ENCODE data around the gene MYH10.

Gene MYH10

GRCh38 chr17:8647956-8648355 lies 17.4 kb upstream of the MYH10 start:
- no peak for DNase-seq

GRCh38 chr17:8647202-8647601 lies 16.7 kb upstream of the MYH10 start:
- no peak for DNase-seq

GRCh38 chr17:8644507-8644902 lies 14.0 kb upstream of the MYH10 start:
- no peak for DNase-seq

DNA sequence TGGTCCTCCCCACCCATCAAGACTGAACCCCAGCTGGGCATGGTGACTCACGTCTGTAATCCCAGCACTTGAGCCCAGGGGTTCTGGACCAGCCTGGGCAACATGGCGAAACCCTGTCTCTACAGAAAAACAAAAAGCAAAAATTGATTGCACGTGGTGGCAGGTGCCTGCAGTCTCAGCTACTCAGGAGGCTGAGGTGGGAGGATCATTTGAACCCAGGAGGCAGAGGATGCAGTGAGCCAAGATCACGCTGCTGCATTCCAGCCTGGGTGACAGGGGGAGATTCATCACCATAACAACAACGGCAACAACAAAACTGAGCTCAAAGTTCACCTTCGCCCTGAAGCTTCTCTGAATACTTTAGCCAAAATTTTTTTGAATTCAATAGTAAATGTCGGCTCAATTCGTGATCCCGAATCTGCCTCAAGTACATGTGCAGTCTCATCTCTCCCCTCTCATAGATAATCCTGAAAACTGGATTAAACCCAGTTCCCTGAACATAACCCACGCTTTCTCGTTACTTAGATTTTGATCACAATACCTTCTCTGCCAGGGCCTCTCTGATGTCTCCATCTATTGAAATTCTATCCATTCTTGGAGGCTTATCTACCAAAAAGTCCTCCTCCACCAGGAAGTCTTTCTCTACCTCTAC lies 13.5 kb upstream of the MYH10 start:
- DNase-seq, result no peak

DNA sequence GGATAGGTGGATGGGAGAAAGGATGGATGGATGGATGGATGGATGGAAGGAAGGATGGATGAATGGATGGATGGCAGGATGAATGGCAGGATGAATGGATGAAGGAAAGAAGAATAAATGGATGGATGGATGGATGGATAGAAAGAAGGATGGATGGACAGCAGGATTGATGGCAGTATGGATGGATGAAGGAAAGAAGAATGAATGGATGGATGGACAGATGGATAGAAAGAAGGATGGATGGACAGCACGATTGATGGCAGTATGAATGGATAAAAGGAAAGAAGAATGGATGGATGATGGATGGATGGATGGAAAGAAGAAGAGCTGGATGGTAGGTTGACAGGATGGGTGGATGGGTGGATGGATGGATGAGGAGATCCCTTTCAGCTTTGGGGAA lies 9.2 kb upstream of the MYH10 start:
- DNase-seq, result no peak

- DNase-seq, result no peak
Measured at GRCh38 chr17:8632061-8632460, 1.5 kb upstream of the MYH10 start.

DNA sequence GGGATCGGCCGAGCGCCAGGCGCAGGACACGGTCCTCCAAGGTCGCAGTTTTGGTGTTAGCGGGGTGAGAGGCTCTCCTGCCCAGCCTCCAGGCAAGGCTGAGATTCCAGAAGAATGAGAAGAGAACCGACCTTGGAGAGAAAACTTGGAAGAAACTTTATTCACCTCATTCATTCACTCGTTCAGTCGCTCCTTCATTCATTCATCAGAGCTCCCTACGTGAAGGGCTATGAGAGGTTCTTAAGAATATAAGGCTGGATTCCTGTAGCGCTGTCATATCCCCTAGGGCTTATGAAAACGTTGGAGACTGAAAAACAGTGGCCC lies 991 bp upstream of the MYH10 start:
- DNase-seq, result no peak

GRCh38 chr17:8630802-8631553 lies 453 bp upstream of the MYH10 start:
- DNase-seq, result peak; percentile 99

- peak in 1 of 2 experiments; percentile 5 for DNase-seq
Measured at GRCh38 chr17:8629371-8630226, 926 bp downstream of the MYH10 start.

- DNase-seq, result no peak
Measured at GRCh38 chr17:8628609-8629169, 1.8 kb downstream of the MYH10 start.

DNA sequence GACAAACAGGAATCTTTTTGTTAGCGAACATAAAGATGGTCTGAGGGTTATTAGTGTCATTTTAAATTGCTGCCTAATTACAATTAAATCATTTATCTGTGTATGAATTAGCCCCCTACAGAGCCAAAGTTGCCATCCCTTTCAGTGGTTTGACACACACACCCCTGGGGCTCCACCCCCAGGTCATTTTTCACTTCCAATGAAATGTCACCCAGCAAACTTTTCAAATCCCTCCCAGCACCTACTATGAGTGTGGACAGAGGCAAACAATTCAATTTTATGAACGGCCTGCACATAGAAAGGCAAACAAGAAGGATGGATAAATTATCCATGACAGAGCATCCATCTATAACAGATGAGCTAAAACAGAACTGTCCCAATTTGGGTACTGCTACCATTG lies 2.4 kb downstream of the MYH10 start:
- DNase-seq, result no peak

DNA sequence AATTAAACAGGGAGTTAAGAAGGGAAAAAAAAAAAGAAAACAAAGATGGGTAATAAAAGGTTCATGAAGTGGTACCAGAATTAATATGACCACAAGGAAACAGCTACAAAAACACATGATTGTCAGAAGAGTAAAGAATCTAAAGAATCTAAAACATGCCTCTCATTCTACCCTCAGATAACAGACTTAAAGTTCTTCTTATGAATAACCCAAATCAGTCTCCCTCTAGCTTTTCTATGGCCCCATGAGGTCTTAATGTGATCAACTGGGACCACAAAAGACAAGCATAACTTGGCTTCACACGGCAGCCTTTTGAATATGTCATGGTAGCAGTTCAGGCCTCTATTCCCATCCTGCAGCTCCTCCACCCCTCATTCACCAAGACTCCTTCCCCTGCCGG lies 6.9 kb downstream of the MYH10 start:
- DNase-seq, result no peak

DNA sequence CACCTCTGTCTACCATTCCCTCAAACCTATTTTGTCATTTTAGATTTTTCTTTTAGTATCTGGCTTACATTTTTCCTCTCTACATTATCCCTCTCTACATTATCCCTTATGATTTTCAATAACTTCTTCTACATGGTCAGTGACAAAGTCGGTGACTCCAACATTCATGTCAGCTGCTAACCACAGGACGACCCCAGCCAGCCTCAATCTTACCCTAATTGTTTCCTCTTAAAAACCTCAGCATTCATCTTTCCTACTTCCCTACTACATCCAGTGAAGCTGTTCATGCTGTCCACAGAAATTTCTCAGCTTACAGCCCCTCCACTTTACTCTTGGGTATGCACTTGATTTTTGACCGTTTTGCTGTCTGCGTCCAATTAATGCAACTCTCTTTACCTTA lies 8.3 kb downstream of the MYH10 start:
- no peak for DNase-seq

- no peak for DNase-seq
Measured at GRCh38 chr17:8621585-8621984, 8.9 kb downstream of the MYH10 start.

DNA sequence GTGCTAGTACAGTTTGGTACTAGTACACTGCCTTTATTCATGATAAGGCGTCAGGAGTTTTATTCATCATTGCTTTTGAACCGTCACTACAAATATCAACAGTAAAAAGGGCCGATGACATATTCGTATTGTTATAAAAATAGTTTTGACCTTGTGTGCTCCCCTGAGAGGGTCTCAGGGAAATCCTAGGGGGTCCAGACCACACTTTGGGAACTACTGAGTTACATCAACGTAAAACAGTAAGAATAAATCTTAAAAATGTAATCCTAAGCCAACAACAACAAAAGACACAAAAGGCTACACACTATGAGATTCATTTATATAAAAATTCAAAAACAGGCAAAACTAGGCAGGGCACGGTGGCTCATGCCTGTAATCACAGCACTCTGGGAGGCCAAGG lies 11.2 kb downstream of the MYH10 start:
- no peak for DNase-seq

DNA sequence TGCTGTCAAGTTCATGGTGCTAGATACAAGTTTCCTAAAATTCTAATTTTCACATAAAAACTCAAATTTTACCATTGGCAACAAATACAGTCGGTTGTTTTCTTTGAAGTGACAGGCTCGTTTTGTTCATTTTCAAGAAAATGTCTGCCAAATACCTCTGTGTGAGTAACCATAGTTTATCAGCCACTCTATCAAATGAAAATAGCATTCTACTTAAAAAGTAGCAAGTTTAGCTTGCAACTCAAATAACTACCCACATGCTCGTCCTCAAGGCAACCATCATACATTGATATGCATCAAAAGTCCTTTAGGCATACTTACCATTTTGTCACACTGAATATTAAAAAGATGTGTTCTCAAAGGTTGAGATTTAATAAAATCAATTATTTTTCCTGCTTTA lies 11.7 kb downstream of the MYH10 start:
- no peak for DNase-seq

GRCh38 chr17:8614988-8615387 lies 15.5 kb downstream of the MYH10 start:
- DNase-seq, result no peak

DNA sequence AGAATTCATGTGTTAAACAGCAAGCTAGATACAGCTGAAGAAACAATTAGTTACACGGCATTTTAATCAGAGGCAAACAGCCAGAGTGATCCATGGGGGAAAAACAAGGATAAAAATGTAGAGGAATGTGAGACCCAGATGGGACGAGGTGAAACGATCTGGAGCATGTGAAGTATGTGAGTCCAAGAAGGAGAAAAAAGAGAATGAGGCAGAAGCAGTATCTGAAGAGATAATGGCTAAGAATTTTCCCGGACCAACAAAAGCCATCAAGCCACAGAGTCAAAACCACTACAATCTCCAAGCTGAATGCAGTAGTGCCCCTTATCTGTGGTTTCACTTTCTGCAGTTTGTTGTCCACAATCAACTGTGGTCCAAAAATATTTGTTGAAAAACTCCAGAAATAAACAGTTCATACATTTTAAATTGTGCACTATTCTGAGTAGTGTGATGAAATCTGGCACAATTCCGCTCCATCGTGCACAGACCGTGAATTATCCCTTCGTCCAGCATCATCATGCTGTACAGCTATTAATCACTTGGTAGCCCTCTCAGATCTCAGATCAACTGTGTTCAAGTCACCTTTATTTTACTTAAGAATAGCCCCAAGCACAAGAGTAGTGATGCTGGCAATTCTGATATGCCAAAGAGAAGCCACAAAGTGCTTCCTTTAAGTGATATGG lies 18.8 kb downstream of the MYH10 start:
- no peak for DNase-seq

GRCh38 chr17:8611137-8611536 lies 19.4 kb downstream of the MYH10 start:
- no peak for DNase-seq

- DNase-seq, result no peak
Measured at GRCh38 chr17:8610558-8610957, 20.0 kb downstream of the MYH10 start.

- DNase-seq, result no peak
Measured at GRCh38 chr17:8609910-8610309, 20.6 kb downstream of the MYH10 start.

DNA sequence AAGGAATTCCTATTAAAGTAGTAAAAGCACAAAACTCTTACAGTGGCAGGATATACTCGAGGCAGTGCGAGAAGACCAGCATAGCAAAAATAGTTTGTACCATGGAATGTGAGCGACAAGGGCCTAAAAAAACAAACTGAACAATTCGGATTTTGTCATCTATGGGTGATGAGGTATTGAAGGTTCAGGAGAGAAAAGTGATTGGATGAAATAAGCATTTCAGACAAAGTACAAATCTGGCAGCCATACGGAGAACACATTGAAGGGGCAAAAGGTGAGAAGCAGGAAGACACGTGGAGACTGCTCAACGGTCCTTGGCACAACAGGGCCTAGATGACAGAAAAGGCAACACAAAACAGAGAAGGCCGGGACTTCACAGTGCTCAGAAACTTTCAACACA lies 22.5 kb downstream of the MYH10 start:
- DNase-seq, result no peak

DNA sequence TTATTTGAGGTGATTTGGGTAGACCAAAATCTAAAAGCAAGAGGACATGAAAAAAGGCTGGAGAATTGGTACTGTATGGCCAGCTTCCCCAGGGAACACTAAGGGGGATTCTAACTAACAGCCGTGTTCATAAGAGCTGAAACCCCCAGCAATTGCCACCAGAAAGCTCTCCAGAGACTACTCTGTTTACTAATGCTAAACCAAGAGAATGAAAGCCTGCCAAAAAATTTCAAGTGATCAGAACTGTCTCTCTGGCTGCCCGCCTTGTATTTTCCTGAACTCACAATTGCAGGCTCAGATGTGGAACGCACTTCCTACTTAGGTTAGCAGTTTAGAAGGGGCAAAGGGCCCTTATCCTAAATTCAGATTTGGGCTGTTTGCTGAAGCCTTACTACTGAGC lies 24.1 kb downstream of the MYH10 start:
- no peak for DNase-seq
